Neural cell (in vitro differentiated cells): ENCODE measurements around the gene HS6ST2. TPM values are rescaled to one million over a fixed set of nuclear protein-coding genes. Genes with fewer than 3 reads are reported as not detected.

Experiments used
- H2AFZ ChIP-seq: fragments of 200-600, 300-800 bp; sonication (generic), shearing (Covaris generic); 2 replicates; pipeline ENCODE4 v1.6.0; 2014; ENCODE audit warnings: low read depth, mild to moderate bottlenecking, antibody characterized with exemption, low read length, moderate library complexity
- H3F3A ChIP-seq: fragments of 200-600 bp; shearing (Covaris generic); 2 replicates; pipeline ENCODE4 v1.6.1; 2016; ENCODE audit warnings: mild to moderate bottlenecking, moderate library complexity, mixed read lengths, antibody characterized with exemption, low read length; ENCODE audit not compliant: insufficient read depth, poor library complexity, severe bottlenecking
- H3K27ac ChIP-seq: fragments of 200-600, 300-800 bp; sonication (generic), shearing (Covaris generic); 2 replicates; pipeline ENCODE4 v1.5.1; 2014; ENCODE audit warnings: mild to moderate bottlenecking, low read length, moderate library complexity
- H3K27me3 ChIP-seq: fragments of 300-800, 200-600 bp; sonication (generic), shearing (Covaris generic); 2 replicates; pipeline ENCODE4 v1.6.0; 2014; ENCODE audit warnings: mild to moderate bottlenecking, low read depth, low read length, moderate library complexity; ENCODE audit not compliant: insufficient read depth
- H3K36me3 ChIP-seq: fragments of 300-800, 200-600 bp; sonication (generic), shearing (Covaris generic); 2 replicates; pipeline ENCODE4 v1.5.1; 2014; ENCODE audit warnings: mild to moderate bottlenecking, antibody characterized with exemption, low read length, moderate library complexity; ENCODE audit not compliant: insufficient read depth
- H3K4me2 ChIP-seq: fragments of 300-800, 200-600 bp; sonication (generic), shearing (Covaris generic); 2 replicates; pipeline ENCODE4 v1.6.0; 2014; ENCODE audit warnings: mild to moderate bottlenecking, low read length
- H3K4me3 ChIP-seq: fragments of 300-800, 200-600 bp; sonication (generic), shearing (Covaris generic); 2 replicates; pipeline ENCODE4 v1.5.1; 2014; ENCODE audit warnings: mild to moderate bottlenecking, low read length, moderate library complexity
- H3K79me2 ChIP-seq: fragments of 200-600 bp; shearing (Covaris generic); replicated peaks from 2 replicates; pipeline ENCODE4 v1.6.0; 2014; ENCODE audit warnings: mild to moderate bottlenecking, low read length, moderate library complexity; ENCODE audit not compliant: insufficient read depth
- H3K9ac ChIP-seq: fragments of 300-800, 200-600 bp; sonication (generic), shearing (Covaris generic); 2 replicates; pipeline ENCODE4 v1.6.1; 2016; ENCODE audit warnings: mild to moderate bottlenecking, low read length, mixed read lengths
- H3K9me2 ChIP-seq: fragments of 200-600 bp; shearing (Covaris generic); 2 replicates; pipeline ENCODE4 v1.6.1; 2016; ENCODE audit warnings: mild to moderate bottlenecking, low read length, mixed read lengths; ENCODE audit not compliant: insufficient read depth
- H3K9me3 ChIP-seq: fragments of 200-600, 300-800 bp; sonication (generic), shearing (Covaris generic); 2 replicates; pipeline ENCODE4 v1.6.1; 2016; ENCODE audit warnings: mild to moderate bottlenecking, mixed run types, low read length, moderate library complexity, mixed read lengths
- H4K20me1 ChIP-seq: fragments of 200-600 bp; shearing (Covaris generic); 2 replicates; pipeline ENCODE4 v1.6.1; 2016; ENCODE audit warnings: mild to moderate bottlenecking, mixed run types; ENCODE audit not compliant: insufficient read depth
- CTCF ChIP-seq: fragments of 450-650 bp; IDR thresholded peaks from 2 replicates; pipeline ENCODE4 v1.5.1; 2014; ENCODE audit warnings: antibody characterized with exemption, mild to moderate bottlenecking, moderate library complexity; ENCODE audit not compliant: poor library complexity, severe bottlenecking
- EP300 ChIP-seq: fragments of 450-650 bp; conservative IDR thresholded peaks from 2 replicates; pipeline ENCODE4 v1.6.1; 2014; ENCODE audit warnings: antibody characterized with exemption, mild to moderate bottlenecking, moderate library complexity; ENCODE audit not compliant: poor library complexity, severe bottlenecking
- EZH2 ChIP-seq: fragments of 200-600, 300-800 bp; shearing (Covaris generic), sonication (generic); IDR thresholded peaks from 2 replicates; pipeline ENCODE4 v1.6.1; 2014; ENCODE audit warnings: antibody characterized with exemption, low read length, borderline replicate concordance, mild to moderate bottlenecking; ENCODE audit not compliant: insufficient read depth, poor library complexity, severe bottlenecking
- MXI1 ChIP-seq: fragments of 450-650 bp; conservative IDR thresholded peaks from 2 replicates; pipeline ENCODE4 v1.6.1; 2014; ENCODE audit warnings: antibody characterized with exemption, mild to moderate bottlenecking; ENCODE audit not compliant: poor library complexity, severe bottlenecking
- POLR2AphosphoS5 ChIP-seq: IDR thresholded peaks from 2 replicates; pipeline ENCODE4 v1.6.1; 2012
- RAD21 ChIP-seq: fragments of 450-650 bp; conservative IDR thresholded peaks from 2 replicates; pipeline ENCODE4 v1.6.1; 2014; ENCODE audit warnings: antibody characterized with exemption, mild to moderate bottlenecking, moderate library complexity
- REST ChIP-seq: IDR thresholded peaks from 2 replicates; pipeline ENCODE4 v1.6.1; 2012; ENCODE audit warnings: borderline replicate concordance
- SMC3 ChIP-seq: fragments of 450-650 bp; conservative IDR thresholded peaks from 2 replicates; pipeline ENCODE4 v1.6.1; 2014; ENCODE audit warnings: antibody characterized with exemption, mild to moderate bottlenecking, moderate library complexity; ENCODE audit not compliant: poor library complexity
- TAF1 ChIP-seq: IDR thresholded peaks from 2 replicates; pipeline ENCODE4 v1.6.1; 2012; ENCODE audit warnings: low read depth
- polyA plus RNA-seq: library from polyadenylated mRNA; depleted of rRNA; stranded (reverse); fragments of >200 nt; gene quantifications from 2 replicates; pipeline ENCODE4 v1.2.3, GENCODE V29; 2014

The HS6ST2 gene
- polyA plus RNA-seq, 1 donor from 2014 or later: 43.0 TPM

GRCh38 chrX:132795181-132795580, 163.2 kb downstream of the HS6ST2 start:
- Histone ChIP-seq H3F3A (no peaks in the 10 kb centered on the region), H3K27me3 (no peaks in the 10 kb centered on the region), H2AFZ (no peak overlapping the region)

GRCh38 chrX:132791714-132792113, 166.7 kb downstream of the HS6ST2 start:
- H3K9me2 ChIP-seq: no peaks in the 10 kb centered on the region
- no peaks in the 10 kb centered on the region for H3K79me2 ChIP-seq
- H3K4me2 ChIP-seq: no peak overlapping the region
- H3K9ac ChIP-seq: no peak overlapping the region
- H3K36me3 ChIP-seq: no peaks in the 10 kb centered on the region
- H2AFZ ChIP-seq: no peak overlapping the region
- no peak overlapping the region for H3K27ac ChIP-seq
- H3K27me3 ChIP-seq: no peaks in the 10 kb centered on the region
- H3F3A ChIP-seq: no peaks in the 10 kb centered on the region
- H3K9me3 ChIP-seq: no peaks in the 10 kb centered on the region
- no peak overlapping the region for H3K4me3 ChIP-seq
- no peaks in the 10 kb centered on the region for H4K20me1 ChIP-seq
- TF ChIP-seq SMC3 (no peak), CTCF (no peak), TAF1 (no peak), RAD21 (no peak), POLR2AphosphoS5 (no peak), REST (no peak), EP300 (no peak)

More at GRCh38 chrX:132795181-132795580, 163.2 kb downstream of the HS6ST2 start:
- Histone ChIP-seq H3K79me2 (no peaks in the 10 kb centered on the region), H3K4me2 (no peak overlapping the region), H3K9me3 (no peaks in the 10 kb centered on the region), H3K9ac (no peak overlapping the region), H4K20me1 (no peaks in the 10 kb centered on the region), H3K9me2 (no peaks in the 10 kb centered on the region), H3K36me3 (no peaks in the 10 kb centered on the region), H3K4me3 (no peak overlapping the region), H3K27ac (no peak overlapping the region)
- no peak for TF ChIP-seq POLR2AphosphoS5
- no peak for TF ChIP-seq RAD21
- TF ChIP-seq REST: no peak
- no peak for TF ChIP-seq EZH2
- no peak for TF ChIP-seq TAF1
- TF ChIP-seq SMC3: no peak
- TF ChIP-seq EP300: no peak
- no peak for TF ChIP-seq CTCF
- no peak for TF ChIP-seq MXI1
